SJSA1 (cell line): Measurements from ENCODE around the gene MESP2. TPM values are rescaled to one million over a fixed set of nuclear protein-coding genes. Genes with fewer than 3 reads are reported as not detected.
A peak's percentile ranks its signal among the peaks of the same experiment; 100 is the strongest.

ENCODE experiments used
- DNase-seq, 2 experiments: peaks; one replicate each; pipeline ENCODE4 v3.0.0-alpha.2; 2015 to 2020; ENCODE audit warnings: low spot score in 2 of 2, low read depth in 1 of 2
- H3K27ac ChIP-seq: fragments of 250-450 bp; sonication (Bioruptor Pico); 2 replicates; pipeline ENCODE4 v1.5.1; 2020; ENCODE audit warnings: mild to moderate bottlenecking, moderate library complexity
- H3K27me3 ChIP-seq: fragments of 250-450 bp; sonication (Bioruptor Pico); replicated peaks from 2 replicates; pipeline ENCODE4 v1.5.1; 2020; ENCODE audit warnings: mild to moderate bottlenecking, moderate library complexity
- H3K36me3 ChIP-seq: fragments of 250-450 bp; sonication (Bioruptor Pico); 2 replicates; pipeline ENCODE4 v1.5.1; 2020; ENCODE audit warnings: mild to moderate bottlenecking
- H3K4me1 ChIP-seq: fragments of 250-450 bp; sonication (Bioruptor Pico); replicated peaks from 2 replicates; pipeline ENCODE4 v1.6.1; 2021; ENCODE audit warnings: mild to moderate bottlenecking
- H3K4me3 ChIP-seq: fragments of 250-450 bp; sonication (Bioruptor Pico); 2 replicates; pipeline ENCODE4 v1.5.1; 2020; ENCODE audit warnings: mild to moderate bottlenecking
- H3K9me3 ChIP-seq: fragments of 250-450 bp; sonication (Bioruptor Pico); replicated peaks from 2 replicates; pipeline ENCODE4 v1.5.1; 2020; ENCODE audit warnings: mild to moderate bottlenecking
- total RNA-seq: library from RNA; depleted of rRNA; stranded (reverse); fragments of >200 nt; shearing (Covaris generic); gene quantifications from 2 replicates; pipeline ENCODE4 v1.2.3, GENCODE V29; 2014

MESP2 gene
- total RNA-seq, 1 experiment from 2014 or later, result not detected

DNA sequence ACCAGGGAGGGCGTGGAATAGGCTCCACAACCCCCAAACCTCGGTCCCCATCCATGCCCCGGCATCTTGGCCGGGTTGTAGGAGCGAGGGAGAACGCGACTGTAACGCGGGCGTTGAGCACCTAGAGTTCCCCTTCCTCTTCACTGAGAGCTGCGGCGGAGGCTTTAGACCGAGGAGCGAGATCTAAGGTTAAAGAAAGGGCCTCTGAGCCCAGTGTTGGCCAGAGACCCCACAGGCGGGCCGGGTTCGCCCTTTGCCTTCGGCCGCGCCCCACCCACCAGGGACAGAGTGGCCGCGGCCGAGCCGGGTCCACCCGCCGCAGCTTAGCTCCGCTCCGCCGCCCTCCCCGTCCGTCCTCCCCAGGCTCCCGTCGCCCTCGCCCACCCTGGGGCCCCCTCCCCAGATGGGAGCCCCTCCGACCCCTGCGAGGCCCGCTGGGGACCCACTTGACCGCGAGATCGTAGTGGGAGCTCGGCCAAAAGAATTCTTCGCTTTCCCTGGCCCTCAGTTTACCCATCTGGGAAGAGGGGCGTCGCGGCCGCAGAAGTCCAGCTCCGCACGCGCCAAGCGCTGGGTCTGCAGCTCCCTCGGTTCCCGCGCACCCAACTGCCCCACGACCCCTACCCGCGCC, 38.1 kb downstream of the MESP2 start:
- H3K36me3 ChIP-seq, result no peaks in the 10 kb centered on the region

DNA sequence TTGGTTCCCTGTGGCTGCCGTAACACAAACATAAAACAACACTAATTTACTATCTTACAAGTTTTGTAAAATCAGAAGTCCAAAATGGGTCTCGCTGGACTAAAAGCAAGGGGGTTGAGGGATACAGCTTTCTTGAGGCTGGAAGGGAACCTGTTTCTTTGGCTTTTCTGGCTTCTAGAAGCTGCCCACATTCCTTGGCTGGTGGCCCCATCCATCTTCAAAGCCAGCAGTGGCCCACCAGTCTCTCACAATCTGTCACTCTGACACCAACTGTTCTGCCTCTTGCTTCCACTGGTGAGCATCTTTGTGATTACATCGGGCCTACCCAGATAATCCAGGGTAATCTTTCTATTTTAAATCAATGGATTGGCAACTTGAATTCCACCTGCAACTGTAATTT, 39.6 kb downstream of the MESP2 start:
- peaks cover 24% of the 10 kb centered on the region for H3K4me1 ChIP-seq
- H3K4me3 ChIP-seq, result no peak overlapping the region
- no peak overlapping the region for H3K27ac ChIP-seq
- no peak for DNase-seq
- no peaks in the 10 kb centered on the region for H3K9me3 ChIP-seq
- H3K27me3 ChIP-seq, result no peaks in the 10 kb centered on the region
- H3K36me3 ChIP-seq, result no peaks in the 10 kb centered on the region

More for the DNA sequence above, 38.1 kb downstream of the MESP2 start:
- DNase-seq, result no peak
- Histone ChIP-seq H3K4me1 (peaks cover 25% of the 10 kb centered on the region), H3K4me3 (peak overlapping the region; percentile 72), H3K9me3 (no peaks in the 10 kb centered on the region), H3K27ac (no peak overlapping the region), H3K27me3 (no peaks in the 10 kb centered on the region)

DNA sequence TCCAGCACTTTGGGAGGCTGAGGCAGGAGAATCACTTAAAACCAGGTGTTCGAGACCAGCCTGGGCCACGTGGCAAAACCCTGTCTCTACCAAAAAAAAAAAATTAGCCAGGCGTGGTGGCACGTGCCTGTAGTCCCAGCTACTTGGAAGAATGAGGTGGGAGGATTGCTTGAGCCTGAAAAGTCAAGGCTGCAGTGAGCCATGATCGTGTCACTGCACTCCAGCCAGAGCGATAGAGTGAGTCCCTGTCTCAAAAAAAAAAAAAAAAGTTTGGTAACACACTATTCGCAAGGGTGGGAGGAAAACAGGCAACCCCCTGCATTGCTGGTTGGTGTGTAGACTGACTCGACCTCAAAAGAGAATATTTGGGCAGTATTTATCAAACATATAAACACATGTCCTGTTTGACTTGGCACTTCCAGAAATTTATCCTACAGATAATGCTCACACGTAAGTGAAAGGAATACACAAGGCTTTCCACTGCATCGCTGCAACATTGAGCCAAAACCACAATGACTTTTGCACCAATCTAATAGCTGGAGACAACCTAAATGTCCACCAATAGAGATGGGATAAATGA, 41.7 kb downstream of the MESP2 start:
- no peaks in the 10 kb centered on the region for H3K27me3 ChIP-seq
- H3K4me3 ChIP-seq, result no peak overlapping the region
- no peak overlapping the region for H3K27ac ChIP-seq
- no peak for DNase-seq
- no peaks in the 10 kb centered on the region for H3K36me3 ChIP-seq
- peaks cover 43% of the 10 kb centered on the region for H3K4me1 ChIP-seq
- H3K9me3 ChIP-seq, result no peaks in the 10 kb centered on the region

DNA sequence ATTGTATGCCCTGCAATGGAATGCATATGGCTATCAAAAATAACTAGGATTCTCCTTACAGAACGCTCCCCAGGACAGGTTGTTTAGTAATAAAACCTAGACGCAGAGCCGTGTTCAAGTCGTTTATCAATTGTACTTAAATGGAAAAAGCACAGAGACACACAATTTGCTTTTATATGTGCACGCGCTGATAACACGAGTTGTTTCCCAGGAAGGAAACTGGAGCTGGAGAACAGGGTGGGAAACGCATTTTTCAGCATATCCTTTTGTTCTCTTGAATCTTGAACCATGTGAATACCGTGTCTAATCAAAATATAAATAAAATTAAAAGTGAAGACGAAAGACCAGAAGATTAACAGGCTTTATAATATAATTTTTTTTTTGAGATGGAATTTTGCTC, 42.2 kb downstream of the MESP2 start:
- no peaks in the 10 kb centered on the region for H3K9me3 ChIP-seq
- H3K4me3 ChIP-seq, result no peak overlapping the region
- H3K4me1 ChIP-seq, result peaks cover 42% of the 10 kb centered on the region
- no peaks in the 10 kb centered on the region for H3K27me3 ChIP-seq
- no peaks in the 10 kb centered on the region for H3K36me3 ChIP-seq
- H3K27ac ChIP-seq, result no peak overlapping the region
- DNase-seq, result no peak

DNA sequence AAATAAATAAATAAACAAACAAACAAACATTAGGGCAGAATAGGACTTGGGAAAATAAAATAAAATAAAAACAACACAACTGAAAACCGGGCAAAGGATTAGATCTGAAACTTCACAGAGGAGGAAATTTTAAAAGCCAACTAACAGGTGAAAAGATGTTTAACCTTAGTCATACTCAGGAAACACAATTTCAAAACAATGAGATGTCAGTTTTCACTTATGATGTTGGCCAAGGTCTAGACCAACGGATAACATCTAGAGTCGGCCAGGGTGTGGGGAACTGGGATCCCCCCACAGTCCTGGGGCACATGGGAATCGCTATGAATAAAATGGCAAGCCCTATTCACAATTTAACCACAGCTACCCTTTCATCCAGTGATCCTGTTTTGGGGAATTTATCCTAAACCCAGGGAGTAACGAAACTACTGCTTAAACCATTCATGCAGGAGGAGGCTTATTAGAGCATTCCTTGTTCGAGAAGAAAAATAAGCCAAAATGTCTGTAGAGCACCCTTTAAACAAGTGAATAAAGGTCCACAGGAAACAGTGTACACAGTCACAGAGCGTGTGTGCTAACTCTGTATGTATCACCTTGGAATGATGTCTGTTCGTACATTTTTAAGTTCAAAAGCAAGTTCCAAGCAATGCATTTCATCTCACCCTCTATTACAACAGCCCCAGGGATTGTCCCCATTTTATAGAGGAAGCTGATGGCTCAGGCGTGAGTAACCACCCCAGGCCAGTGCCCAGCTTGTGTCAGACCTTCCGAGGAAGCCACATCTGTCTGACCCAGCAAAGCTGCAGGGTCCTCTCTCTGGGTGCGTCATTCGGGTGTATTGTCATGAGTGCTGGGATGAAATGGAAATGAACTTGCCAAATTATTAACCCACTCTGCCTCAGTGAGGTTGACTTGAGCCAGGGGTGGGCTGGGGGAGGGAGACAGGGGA, 44.8 kb downstream of the MESP2 start:
- Histone ChIP-seq H3K27ac (no peak overlapping the region), H3K4me3 (no peak overlapping the region), H3K27me3 (no peaks in the 10 kb centered on the region), H3K4me1 (peaks cover 37% of the 10 kb centered on the region), H3K9me3 (no peaks in the 10 kb centered on the region), H3K36me3 (no peaks in the 10 kb centered on the region)
- peak in 1 of 2 experiments; percentile 50 for DNase-seq

DNA sequence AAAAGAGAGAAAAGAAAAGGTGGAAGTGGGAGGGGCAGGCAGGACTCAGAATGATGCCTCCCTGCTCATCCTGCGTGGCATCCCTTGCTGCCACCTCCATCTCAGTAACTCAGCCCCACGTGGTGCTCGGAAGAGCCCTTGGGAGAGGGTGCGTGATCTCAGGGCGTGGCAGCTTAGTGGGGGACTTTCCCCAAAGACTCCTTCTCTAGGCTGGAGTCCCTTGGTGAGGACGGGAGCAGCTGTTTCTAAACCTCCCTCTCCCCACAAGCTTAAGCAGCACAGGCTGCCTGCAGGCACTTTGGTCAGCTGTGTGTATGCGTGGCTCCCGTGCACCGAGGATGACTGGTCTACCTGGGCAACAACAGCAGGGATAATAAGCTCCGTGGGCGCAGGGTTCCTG, 45.9 kb downstream of the MESP2 start:
- Histone ChIP-seq H3K27me3 (no peaks in the 10 kb centered on the region), H3K9me3 (no peaks in the 10 kb centered on the region), H3K4me1 (peaks cover 37% of the 10 kb centered on the region), H3K36me3 (no peaks in the 10 kb centered on the region), H3K27ac (no peak overlapping the region), H3K4me3 (no peak overlapping the region)
- no peak for DNase-seq

DNA sequence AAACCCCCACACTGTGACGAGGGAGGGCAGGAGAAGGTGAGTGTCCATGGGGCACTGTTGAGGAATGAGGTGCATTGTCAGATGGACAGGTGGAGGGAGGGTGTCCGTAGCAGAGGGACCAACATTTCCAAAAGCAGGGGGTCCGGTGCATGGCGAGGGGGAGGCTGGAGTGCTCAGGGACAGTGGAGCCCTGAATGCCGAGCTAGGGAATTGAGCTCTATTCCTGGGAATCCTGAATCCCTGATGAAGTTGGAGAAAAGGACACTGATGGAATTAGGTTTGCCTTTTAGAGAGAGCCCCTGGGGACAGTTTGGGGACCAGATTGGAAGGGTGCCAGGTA, 46.4 kb downstream of the MESP2 start:
- Histone ChIP-seq H3K36me3 (no peaks in the 10 kb centered on the region), H3K4me3 (no peak overlapping the region), H3K4me1 (peaks cover 37% of the 10 kb centered on the region), H3K9me3 (no peaks in the 10 kb centered on the region), H3K27me3 (no peaks in the 10 kb centered on the region), H3K27ac (no peak overlapping the region)
- no peak for DNase-seq

DNA sequence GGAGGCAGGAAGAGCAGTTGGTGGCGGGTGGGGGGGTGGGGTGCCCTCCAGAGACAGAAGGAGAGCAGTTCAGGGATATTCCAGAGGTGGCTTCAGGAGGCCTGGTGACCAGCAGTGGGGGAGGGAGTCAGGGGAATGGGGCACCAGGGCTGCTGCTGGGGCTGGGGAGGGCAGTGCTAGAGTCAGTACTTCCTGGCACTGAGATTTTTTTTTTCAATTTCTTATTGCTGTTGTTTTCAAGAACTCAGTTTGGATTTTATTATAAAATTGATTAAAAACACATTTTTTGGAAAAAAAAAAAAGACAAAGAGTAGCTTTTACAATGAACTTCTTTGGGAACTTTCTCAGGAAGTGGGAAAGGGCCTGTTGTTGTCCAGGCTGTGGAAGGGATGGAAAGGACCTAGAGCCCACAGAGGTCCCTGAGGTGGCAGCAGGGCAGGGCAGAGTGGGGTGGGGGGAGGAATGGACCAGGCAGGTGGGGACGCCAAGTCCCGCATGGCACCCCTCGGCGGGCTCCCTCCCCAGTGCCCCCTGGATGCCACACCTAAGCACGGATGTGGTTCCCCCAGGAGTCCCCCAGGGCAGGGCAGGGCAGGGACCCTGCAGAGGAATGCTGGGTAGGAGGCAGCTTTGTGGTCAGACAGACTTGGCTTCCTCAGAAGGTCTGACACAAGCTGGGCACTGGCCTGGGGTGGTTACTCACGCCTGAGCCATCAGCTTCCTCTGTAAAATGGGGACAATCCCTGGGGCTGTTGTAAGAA, 47.0 kb downstream of the MESP2 start:
- no peak for DNase-seq
- Histone ChIP-seq H3K27me3 (no peaks in the 10 kb centered on the region), H3K4me3 (no peak overlapping the region), H3K36me3 (no peaks in the 10 kb centered on the region), H3K4me1 (peaks cover 38% of the 10 kb centered on the region), H3K9me3 (no peaks in the 10 kb centered on the region), H3K27ac (no peak overlapping the region)

DNA sequence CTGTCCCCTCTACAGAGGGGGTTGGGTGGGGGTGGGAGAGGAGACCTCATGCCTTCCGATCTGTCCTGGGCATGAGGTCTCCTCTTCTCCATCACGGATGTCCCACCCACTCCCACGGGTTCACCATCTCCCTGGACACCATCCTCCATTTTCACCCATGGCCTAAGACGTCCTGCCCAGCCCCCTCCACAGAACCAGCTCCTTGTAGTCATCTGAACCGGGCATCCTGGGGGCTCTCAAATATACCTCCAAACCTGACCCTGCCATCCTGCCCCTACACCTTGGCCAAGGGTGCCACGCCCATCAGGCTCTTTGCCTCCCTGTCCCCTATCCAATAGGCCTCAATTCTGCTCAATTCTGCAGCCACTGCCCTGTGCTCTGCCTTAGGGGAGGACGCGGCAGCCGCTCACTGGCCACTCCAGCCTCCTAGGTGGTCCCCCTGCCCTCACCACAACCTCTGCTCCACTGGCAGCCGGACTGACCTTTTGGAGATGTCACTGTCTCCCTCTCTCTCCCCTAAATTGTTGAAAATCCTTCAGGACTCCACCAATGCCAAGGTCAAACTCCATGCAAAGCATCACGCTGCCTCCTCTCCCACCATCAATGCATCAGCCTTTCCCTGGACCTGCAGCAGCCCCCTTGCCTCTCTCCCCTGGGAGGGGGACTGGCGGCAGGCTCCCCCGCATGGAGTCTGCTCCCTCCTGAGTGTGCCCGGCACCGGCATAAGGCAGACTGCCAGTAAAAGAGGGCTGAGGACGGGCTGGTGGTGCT, 47.9 kb downstream of the MESP2 start:
- no peak overlapping the region for H3K27ac ChIP-seq
- H3K4me3 ChIP-seq, result no peak overlapping the region
- no peak for DNase-seq
- no peaks in the 10 kb centered on the region for H3K9me3 ChIP-seq
- H3K27me3 ChIP-seq, result no peaks in the 10 kb centered on the region
- peaks cover 47% of the 10 kb centered on the region for H3K4me1 ChIP-seq
- H3K36me3 ChIP-seq, result no peaks in the 10 kb centered on the region

DNA sequence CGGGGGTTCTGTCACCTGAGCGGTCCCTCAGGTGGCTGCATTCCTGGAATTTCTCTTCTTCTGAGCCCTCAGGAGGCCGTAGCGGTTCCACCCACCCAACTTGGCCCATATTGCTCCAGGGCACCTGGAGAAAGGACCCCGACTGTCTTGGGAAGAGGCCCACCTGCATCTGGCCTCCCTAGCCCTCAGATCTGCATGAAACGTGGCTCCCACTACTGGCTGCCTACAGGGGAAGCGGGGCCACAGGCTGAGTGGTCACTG, 48.4 kb downstream of the MESP2 start:
- no peaks in the 10 kb centered on the region for H3K9me3 ChIP-seq
- no peak overlapping the region for H3K4me3 ChIP-seq
- H3K36me3 ChIP-seq, result no peaks in the 10 kb centered on the region
- H3K27ac ChIP-seq, result no peak overlapping the region
- no peaks in the 10 kb centered on the region for H3K27me3 ChIP-seq
- H3K4me1 ChIP-seq, result peaks cover 47% of the 10 kb centered on the region
- no peak for DNase-seq

DNA sequence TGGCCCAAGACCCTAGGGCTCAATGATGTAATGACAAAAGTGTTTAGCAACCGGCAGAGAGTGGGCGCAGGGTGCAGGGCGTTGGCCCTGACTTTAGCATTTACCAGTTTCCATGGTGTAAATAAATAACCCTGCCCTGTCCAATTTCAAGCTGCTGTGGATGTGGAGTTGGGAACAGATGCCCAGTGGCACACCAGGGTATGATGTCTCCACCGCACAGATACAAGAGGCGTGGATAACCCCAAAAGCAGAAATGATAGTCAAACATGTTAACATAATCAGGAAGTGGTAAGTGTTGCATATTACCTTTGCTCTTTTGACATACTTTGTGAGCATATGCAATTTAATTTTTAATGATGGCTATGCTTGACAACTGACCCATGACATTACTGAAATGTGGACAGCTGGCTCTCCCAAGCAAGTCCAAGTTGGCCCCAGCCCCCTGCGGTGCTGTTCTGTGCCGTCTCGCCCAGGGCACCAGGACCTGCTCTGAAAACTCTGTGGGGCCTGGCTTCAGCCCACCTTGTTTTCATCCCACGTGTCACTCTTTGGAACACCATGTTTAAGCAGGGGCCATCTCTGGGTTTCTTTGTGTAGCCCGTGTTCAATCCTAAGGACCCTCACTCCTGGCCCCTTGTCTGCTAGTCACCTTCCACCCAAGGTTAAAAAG, 49.3 kb downstream of the MESP2 start:
- no peaks in the 10 kb centered on the region for H3K36me3 ChIP-seq
- DNase-seq, result no peak
- no peaks in the 10 kb centered on the region for H3K27me3 ChIP-seq
- H3K4me3 ChIP-seq, result no peak overlapping the region
- peaks cover 47% of the 10 kb centered on the region for H3K4me1 ChIP-seq
- no peaks in the 10 kb centered on the region for H3K9me3 ChIP-seq
- H3K27ac ChIP-seq, result no peak overlapping the region

DNA sequence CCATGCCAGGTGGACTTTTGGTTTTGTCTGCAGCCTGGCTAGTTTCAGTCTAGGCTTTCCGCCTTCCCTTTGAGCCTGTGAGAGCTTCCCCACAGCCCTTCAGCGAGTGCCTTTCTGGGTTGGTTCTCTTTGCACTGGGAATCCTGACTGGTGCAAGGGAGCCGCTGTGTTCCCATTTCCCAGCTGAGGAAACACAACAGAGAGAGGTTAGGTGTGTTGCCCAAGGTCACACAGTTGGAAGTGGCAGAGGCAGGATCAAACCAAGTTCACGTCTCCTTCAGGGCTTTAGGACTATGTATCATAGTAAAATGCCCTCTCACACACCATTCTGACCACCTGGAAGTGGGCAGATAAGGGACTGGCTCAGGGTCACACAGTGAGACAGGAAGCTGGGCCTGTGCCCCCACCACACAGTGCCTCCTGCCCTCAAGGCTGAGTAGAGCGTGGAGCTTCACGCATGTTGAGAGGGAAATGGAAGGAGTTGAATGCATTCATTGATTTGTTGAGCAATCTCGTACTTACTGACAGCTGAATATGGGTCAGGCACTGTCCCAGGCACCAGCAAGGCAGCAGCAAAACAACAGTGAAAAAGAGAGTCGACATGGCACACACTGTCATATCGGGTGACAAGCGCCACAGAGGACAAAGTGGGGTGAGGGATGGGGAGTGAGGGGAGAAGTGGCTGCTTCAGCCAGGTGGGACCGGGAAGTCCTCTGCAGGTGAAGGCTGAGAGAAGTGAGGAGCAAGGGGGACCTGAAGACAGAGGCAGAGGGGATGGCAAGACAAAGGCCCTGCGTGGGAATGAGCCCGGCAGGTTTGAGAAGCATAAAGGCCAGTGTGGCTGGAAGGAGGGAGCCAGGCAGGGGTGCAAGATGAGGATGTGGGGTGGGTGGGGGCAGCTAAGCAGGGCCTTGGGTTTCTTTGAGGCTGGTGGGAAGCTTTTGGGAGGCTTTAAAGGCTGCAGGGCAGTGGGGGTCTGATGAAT, 50.8 kb downstream of the MESP2 start:
- Histone ChIP-seq H3K27me3 (no peaks in the 10 kb centered on the region), H3K27ac (no peak overlapping the region), H3K4me1 (peaks cover 31% of the 10 kb centered on the region), H3K4me3 (no peak overlapping the region), H3K36me3 (no peaks in the 10 kb centered on the region), H3K9me3 (no peaks in the 10 kb centered on the region)
- no peak for DNase-seq
